ENCODE data around the gene ZBTB7A.
A peak's percentile ranks its signal among the peaks of the same experiment; 100 is the strongest.

ZBTB7A gene

DNA sequence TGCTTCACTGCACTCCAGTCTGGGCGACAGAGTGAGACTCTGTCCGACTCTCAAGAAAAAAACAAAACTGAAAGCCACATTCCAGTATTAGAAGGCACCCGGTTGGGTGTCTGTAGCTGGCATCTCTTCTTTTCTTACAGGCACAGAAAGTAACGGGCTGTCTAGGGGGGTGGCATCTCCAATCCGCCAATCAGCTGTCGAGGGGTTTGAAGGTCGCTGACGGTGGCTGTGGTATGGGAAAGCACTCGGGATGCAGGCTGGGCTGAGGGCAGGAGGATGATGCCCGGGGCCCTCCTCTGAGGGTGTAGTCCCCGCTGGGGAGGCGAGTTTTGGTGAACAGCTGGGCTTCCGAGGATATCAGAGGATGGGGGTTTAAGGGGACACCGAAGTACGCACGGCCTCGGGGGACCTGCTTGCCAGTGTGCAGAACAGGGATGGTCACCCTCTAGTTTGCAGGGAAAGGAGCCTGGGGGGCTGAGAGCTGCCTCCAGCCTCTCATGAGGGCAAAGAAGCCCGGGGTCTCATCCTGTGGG is 27.0 kb upstream of the ZBTB7A start:
- no peak for DNase-seq

DNA sequence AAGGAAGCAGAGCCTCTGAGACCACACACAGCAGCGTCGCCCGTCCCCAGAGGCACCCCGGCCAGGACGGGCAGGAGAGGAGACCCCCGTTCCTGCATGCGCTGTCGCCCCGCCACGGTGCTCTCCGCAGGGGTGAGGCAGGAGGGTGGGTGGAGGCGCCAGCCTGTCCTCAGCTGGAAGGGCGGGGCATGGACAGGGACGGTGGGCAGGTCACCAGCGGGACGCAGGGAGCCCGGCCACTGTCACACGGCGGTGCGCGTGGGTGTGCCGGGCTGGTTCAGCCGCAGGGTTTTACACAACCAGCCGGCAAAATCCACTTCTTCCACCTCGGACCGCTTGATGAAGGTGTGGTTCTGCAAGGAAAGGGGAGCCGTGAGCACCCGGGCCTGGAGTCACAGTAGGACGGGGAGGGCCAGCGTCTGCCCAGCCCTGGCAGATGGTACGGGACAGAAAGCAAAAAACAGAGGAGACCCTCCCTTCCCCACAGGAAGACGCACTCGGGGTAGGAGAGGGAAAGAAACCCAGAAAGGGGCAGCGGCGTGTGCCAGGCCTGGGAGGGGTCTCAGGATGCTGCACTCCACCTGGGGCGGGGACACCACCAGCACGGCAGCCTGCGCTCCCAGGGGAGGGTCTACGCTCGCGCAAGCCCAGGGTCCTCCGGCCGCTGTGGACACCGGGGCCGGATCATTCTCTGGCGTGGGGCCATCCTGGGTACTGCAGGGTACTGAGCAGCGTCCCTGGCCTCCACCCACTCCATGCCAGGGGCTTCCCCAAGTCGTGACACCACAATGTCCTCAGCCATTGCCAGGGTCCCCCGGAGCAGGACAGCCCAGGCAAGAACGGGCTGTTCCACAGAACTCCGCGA is 23.9 kb upstream of the ZBTB7A start:
- no peak for DNase-seq

DNA sequence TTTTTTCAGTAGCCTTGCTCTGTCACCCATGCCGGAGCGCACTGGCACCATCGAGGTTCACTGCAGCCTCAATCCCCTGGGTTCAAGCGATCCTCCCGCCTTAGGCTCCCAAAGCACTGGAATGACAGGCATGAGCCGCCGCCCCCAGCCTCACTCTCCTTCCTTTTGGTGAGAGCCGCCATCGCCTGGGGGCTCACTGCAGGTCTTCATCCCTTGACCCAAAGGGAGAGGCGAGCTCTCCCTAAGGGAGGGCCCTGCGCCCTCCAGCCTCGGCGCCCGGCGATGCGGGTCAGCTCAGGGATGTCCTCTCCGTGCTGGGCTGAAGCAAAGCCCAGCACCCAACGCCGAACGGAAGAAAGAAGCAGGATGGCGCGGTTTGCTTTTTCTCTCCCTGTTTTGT is 23.2 kb upstream of the ZBTB7A start:
- DNase-seq: no peak

DNA sequence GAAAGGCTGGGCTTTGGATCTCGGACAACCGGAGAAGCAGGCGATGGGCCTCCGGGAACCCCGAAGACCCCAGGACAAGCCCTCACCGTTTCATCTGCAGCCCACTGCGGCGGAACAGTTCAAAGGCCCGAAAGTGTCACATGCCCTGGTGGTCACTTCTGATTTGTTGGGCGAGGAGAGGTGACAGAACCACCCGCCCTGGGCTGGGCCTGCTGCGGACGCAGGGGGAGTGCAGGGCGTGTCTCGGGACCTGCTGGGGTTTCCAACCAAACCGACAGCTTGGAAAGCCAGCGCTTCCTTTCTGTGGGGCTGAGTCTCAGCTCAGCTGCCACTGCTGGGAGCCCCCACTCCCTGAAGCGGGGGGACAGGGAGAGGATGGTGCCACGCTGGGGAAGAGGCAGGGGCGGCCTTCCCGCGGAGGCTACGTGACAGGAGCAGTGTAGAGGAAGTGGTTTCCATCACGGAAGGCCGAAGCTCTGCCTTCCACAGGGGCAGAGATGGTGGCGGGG is 22.8 kb upstream of the ZBTB7A start:
- DNase-seq: no peak

DNA sequence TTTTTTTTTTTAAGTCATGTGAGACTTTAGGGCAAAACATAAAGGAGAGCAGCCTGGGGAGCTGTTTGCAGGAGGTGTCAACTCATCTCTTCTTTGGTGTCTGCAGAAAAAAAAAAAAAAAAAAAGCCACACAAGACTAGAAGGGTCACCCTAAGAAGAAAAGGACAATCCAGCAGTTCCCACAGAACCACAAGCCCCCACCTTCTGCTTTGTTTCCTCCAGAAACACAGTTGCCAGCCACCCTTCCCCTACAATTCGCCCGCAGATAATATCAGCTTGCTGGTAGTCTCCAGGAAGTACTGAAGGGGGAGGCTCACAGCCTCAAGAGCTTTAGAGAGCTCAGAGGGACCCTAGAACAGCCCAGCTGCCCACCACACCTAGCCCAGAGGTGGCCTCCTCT is 22.3 kb upstream of the ZBTB7A start:
- no peak for DNase-seq

DNA sequence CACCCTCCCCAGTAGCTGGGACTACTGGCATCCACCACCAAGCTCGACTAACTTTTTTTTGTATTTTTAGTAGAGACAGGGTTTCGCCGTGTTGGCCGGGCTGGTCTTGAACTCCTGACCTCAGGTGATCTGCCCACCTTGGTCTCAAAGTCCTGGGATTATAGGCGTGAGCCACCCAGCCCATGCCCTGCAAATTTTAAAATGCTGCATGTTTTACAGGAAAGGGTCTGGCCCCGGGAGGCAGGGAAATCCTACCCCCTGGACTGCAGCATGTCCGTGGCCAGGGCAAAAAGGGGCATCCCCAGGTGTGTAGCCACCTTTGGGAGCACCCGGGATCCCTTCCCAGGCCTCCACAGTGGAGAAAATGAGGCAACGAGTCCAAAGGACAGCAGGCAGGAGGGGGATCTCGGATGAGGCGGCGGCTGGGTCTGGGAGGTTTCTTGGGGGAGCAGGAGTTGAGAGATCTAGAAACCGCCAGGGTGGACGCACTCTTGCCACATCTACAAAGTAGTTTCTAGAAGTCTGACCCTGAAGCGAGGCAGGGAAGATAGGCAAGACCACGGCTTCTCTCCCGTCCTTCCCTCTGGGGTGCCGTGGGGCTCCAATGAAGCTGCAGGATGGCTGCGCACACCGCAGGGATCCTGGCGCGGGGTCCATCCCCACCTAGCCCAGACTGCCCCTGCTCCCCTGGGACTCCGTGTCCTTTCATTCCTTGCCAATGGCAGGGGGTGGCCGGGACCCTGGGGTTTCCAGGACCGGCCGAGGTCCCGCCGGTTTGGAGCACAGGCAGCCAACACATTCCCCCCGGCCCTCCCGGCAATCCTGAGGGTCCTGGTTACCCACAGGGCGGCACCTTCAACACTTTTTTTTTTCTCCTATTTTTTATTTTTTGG is 21.3 kb upstream of the ZBTB7A start:
- DNase-seq: no peak

DNA sequence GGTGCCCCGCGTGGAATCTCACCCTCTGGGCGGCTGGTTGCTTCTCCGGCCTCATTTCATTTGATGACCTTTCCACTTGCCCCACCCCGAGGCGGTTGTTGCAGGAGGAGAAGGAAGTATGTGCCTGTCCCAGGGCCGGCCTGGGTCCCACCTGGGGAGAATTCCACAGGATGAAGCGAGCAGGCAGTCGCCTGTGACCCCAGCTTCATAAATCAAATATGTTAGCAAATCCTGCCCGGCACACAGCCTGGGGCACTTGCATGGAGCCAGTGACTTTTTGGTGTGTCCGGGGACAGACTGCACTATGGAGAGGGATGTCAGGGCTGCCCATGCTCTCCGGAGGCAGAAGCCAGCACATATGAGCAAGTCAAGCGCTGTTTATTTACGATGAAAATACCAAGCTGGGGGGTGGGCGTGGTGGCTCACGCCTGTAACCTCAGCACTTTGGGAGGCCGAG is 19.7 kb upstream of the ZBTB7A start:
- DNase-seq: no peak

DNA sequence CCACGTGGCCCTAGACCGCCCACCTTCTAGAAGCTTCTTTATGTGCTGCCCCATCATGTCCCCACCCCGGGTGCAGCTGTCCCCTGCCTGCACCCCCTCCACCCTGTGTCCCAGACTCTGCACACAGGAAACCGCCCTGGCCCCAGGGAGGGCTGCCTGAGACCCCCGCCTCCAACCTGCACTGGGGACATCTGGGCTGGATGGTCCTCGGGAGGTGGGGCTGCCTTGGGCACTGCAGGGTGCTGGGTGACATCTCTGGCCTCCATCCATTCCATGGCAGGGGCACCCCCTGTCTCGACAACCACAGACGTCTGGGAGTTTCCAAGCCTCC is 17.8 kb upstream of the ZBTB7A start:
- no peak for DNase-seq

DNA sequence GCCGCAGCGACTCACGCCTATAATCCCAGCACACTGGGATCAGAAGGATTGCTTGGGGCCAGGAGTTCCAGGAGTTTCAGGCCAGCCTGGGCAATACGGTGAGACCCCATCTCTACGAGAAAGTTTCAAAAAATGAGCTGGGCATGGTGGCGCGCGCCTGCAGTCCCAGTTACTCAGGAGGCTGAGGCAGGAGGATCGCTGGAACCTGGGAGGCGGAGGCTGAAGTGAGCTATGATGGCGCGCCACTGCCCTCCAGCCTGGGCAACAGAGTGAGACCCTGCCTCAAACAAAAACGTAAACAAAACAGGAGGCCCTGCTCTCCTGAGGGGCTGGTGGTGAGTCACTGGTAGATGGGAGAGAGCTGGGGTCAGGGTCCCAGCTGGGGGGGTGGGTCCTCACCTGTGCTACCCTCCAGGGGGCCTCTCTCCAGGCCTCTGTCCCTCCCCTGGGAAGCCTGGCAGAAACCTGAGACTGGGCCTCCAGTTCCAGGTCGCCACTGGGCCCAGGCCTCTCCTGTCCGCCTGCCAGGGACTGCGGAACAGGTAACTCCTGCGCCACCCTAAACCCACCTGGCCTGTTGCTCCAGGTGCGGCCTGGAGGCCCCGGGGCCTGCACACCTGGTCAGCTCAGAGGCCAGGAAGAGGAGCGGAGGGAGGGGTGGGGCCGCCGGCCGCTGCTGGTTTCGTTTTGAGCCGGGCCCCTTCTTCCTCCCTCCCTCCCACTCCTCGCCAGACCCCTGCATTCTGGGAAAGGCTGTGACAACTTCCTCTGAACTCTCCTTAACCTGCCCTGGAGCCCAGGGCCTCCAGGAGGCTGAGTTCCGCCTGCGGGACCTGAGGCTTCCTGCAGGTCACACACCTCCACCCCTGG is 17.2 kb upstream of the ZBTB7A start:
- no peak for DNase-seq

DNA sequence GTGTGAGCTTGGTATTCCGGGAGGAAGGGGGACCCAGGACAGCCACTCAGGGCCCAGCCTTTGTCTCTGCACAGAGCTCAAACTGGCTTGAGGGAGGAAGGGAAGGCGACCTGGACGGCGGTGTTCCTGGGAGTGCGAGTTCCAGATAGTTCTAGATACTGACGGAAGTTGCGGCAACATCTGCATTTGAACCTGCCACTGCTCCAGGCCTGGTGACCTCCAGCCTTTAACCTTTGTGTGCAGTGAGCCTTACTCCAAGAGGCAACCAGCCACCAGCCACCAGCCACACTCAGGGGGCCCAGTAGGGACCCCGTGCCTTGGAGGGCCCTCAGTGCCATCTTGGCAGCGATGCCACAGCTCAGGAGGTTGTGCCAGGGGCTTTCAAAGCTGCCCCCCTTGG is 15.5 kb upstream of the ZBTB7A start:
- no peak for DNase-seq

DNA sequence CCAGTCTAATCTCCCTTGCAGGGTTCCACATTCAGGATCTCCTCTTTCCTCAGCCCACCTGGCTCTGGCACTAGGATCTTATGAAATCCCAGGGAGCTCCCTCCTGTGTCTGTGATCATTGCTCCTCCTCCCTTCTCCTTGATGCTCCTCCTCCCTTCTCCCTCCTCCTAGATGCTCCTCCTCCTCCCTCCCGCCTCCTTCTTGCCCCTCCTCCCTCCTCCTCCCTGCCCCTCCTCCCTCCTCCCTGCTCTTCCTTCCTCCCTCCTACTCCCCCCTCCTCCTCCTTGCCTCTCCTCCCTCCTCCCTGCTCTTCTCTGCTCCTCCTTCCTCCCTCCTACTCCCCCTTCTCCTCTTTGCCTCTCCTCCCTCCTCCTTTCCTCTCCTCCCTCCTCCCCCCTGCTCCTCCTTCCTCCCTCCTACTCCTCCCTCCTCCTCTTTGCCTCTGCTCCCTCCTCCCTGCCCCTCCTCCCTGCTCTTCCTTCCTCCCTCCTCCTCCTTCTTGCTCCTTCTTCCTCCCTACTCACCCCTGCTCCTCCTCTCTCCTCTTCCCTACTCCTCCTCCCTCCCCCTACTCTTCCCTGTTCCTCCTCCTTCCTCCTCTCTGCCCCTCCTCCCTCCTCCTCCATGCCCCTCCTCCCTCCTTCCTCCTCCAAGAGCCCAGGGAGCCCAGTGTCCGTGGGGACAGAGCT is 14.9 kb upstream of the ZBTB7A start:
- DNase-seq: no peak

DNA sequence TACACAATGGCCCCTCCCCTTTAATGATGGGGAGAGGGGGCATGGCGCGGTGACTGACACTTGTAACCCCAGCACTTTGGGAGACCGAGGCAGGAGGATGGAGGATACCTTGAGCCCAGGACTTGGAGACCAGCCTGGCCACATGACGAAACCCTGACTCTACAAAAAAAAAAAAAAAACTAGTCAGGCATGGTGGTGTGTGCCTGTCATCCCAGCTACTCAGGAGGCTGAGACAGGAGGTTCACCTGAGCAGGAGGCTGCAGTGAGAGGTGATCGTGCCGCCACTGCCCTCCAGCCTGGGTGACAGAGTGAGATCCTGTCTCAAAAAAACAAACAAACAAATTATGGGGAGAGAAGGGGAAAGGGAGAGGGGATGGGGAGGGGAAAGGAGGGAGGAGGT is 13.8 kb upstream of the ZBTB7A start:
- DNase-seq: no peak

DNA sequence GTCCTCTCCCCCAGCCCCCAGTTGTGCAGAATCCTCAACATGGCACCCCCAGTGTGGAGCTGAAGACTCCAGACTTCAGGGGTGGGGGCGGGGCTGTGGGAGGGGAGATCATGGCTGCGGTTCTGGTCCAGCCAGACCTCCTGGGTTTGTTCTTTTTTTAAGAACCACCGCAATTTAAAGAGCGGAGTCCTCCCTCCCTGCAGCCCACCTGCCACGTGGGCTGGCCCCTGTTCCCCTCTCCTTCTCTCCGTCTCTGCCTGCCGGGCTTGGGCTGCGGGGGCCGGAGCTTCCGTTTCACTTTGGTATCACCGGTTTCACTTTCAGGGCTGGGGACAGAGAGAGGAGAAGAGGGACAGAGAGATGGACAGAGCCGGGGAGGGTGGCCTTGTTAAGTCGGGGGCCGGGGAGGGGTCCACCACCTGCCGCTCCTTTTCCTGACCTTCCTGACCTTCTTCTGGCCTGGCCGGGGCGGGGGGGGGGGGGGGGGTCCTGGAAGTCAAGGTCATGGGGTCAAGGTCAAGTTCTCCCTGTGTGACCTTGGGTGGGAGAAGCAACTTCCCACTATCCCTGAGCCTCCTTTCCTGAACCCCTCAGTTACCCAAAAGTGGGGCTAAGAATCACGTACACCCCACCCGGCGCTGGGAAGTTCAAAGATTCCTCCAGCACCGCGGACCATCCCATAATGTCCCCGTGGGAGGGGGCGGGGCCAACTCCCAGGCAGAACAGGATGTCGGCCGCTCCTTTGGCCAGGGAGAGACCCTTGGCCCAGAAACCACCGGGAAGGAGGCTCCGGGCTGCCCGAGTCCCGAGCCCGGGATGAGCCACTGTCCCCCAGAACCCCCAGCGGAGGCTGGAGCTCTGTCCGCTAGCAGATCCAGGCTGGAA is 11.3 kb upstream of the ZBTB7A start:
- DNase-seq: no peak

DNA sequence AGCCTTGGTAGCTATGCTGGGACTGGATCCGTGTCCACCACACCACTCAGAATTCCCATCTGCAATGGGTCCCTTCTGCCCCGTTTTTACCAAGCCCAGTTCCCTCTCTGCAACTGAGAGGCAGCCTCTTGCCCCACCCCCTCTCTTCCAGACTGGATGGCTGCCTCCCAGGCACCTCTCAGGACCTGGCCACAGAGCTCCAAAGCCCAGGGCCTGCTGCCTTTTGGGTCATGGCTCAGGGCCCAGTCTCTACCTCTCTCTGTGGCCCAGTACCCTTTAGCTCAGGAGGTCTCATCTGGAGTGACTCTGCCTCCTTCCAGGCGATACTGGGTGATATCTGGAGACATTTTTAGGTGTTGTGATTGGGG is 10.3 kb upstream of the ZBTB7A start:
- DNase-seq: no peak

DNA sequence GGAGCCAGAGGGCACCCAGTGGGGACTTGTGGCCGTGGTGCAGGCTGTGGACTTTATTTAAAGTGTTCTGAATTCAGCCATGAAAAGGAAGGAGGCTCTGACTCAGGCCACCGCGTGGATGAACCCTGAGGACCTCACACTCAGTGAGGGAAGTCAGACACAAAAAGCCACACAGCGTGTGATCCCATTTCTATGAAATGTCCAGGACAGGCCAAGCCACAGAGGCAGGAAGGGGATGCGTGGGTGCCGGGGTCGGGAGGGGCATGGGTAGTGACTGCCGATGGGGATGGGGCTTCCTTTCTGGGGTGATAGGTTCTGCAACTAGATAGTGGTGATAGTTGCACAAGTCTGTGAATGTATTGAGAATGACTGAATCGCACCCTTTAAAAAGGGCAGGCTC is 8.7 kb upstream of the ZBTB7A start:
- DNase-seq: no peak

DNA sequence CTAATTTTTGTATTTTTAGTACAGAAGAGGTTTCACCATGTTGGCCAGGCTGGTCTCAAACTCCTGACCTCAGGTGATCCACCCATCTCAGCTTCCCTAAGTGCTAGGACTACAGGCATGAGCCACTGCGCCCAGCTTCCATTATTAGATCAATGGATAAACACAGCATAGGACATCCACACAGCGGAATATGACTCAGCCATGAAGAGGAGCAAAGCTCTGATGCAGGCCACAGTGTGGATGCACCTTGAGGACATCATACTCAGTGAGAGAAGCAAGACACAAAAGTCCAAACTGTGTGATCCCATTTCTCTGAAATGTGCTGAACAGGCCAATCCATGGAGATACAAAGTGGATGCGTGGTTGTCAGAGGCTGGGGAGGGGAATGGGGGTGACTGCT is 4.9 kb upstream of the ZBTB7A start:
- DNase-seq: no peak

DNA sequence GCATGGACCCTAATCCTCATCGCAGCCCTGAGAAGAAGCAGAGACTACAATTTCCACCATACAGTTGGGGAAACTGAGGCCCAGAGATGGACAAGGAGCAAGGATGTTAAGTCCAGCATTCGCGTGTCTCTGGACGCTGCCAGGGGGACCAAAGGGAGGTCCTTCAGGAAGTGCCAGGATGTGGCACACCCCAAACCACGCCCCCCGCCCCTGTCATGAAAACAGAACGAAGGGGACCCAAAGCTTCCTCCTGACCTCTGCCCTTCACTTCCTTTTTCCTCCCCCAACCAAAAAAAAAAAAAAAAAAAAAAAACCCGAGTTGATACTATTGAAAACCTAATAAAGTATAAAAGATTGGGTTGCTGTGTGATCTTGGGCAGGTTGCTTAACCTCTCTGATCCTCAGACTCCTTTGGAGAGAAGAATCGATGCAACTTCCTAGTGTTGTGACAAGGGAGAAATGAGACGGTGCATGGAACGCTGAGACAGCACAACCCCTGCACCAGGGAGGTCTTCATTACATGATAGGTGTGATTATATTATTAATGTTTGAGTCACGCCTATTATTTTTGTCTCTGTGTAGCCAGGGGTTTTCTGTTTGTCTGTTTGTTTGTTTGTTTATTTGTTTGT is 2.7 kb upstream of the ZBTB7A start:
- DNase-seq: no peak

DNA sequence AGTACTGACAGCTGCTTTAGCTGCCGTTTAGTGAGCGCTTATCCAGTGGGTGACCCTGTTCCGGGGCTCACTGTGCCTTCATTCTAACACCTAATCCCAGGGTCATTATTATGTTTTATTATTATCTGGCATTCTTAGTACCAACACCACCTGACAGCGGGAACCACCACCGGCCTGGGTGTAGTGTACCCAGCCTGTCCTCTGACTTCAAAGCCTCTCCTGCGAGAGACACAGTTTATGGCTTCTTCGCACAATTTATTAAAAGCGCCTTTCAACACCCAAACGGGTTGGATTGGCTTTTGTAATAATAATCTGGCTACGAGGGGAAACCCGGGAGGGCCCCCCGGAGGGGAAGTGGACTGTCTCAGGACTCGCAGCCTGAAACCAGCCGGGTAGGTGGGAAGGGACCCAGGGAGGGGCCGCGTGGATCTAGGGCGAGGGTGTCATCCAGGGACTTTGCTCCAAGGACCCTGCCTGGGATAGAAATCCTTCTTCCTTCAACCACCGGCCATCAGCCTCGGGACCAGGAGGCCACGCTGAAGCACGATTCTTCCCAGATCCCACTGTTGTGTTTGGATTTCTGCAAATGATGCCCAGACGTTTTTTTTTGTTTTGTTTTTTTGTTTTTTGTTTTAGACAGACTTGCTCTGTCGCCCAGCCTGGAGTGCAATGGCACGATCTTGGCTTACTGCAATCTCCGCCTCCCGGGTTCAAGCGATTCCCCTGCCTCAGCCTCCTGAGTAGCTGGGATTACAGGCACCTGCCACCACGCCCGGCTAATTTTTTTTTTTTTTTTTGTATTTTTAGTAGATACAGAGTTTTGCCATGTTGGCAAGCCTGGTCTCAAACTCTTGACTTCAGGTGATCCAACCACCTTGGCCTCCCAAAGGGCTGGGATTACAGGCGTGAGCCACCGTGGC is 1.6 kb upstream of the ZBTB7A start:
- DNase-seq: peak in 1 of 2 experiments; percentile 42

DNA sequence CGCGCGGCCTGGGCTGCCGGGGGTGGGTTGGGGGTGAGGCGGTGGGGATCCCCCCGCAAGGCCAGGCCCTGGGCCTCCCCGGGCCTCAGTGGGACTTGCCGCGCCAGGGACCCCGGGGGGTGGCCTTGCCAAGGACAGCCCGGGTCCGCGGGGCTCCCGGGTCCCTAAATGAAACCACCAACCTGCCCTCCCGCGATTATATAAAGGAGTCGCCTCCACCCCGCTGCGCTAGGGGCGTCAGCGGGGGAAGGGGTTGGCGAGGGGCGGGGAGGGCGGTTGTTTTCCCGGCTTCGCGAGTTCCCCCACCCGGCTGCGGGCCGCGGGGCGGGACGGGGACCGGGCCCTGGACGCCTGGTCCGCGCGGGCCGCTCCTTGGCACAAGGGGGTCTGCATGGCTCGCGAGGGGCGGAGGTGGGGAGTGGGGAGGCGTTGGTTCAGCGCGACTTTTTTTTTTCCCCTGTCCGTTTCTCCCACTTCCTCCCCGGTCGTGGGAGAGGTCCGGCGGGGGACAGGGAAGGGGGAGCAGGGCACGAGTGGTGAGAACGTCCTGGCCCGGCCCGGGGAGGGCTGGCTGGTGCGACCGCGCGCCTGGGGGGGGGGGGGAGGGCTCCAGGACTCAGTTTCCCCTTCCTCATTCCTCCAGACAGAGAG is 822 bp upstream of the ZBTB7A start:
- peak in 1 of 2 experiments; percentile 62 for DNase-seq
